ENCODE results near the gene RBBP5.
A peak's percentile ranks its signal among the peaks of the same experiment; 100 is the strongest.

RBBP5 gene

DNA sequence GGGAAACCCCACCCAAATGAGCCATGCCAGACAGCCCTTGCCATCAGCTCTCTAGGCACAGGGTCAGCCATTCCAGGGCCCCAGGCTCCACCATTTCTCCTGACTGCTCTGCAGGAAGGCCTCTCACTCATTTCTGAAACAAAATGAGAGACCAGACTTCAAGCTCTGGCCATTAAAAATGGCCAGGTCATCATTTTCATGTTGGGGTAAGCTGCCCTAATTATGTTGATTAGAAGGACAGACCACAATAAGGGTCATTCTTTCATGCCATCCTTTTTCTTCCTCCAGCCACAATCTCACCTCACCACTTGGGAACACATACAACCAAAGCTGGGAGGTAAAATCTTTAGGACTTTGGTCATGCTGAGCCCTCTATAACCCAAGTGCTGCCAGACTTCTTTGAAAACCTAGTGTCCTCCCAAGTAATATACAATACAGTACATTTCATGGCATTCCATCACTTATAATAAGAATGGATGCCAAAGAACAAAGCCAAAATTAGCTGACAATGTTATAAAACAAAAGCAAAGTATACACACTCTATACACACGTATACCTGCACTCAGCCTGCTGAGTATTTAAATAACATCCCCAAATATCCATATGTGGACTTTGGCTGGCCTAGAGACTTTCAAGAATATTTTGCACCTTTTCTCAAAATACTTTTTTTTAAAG lies 22.4 kb upstream of the RBBP5 start:
- H3K4me3 ChIP-seq (ENCODE audit: low read depth, low read length) = no peak overlapping the region
- TF ChIP-seq, protein P1, sequence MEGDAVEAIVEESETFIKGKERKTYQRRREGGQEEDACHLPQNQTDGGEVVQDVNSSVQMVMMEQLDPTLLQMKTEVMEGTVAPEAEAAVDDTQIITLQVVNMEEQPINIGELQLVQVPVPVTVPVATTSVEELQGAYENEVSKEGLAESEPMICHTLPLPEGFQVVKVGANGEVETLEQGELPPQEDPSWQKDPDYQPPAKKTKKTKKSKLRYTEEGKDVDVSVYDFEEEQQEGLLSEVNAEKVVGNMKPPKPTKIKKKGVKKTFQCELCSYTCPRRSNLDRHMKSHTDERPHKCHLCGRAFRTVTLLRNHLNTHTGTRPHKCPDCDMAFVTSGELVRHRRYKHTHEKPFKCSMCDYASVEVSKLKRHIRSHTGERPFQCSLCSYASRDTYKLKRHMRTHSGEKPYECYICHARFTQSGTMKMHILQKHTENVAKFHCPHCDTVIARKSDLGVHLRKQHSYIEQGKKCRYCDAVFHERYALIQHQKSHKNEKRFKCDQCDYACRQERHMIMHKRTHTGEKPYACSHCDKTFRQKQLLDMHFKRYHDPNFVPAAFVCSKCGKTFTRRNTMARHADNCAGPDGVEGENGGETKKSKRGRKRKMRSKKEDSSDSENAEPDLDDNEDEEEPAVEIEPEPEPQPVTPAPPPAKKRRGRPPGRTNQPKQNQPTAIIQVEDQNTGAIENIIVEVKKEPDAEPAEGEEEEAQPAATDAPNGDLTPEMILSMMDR (IDR thresholded peaks at IDR 0.05; ENCODE audit: insufficient read depth, low read depth, low read length, missing control alignments) = no peak
- DNase-seq (ENCODE audit: low read depth) = no peak

DNA sequence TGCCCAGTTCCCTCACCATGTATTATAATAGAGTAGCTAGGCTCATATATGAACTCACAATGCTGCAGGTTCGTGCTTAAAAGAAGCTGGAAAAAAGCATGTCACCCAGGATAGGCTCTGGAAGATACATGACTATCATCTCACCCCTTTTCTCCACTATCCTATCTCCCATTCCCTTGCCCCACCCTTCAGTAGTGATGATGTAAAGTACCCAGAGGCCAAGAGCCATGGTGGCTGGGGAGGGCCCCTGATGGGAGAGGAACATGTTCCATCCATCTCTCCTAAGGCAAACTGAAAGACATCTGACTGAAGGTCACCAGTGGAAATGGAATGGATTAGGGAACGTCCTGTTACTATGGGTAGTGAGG lies 20.3 kb upstream of the RBBP5 start:
- TF ChIP-seq, protein P1 (IDR thresholded peaks at IDR 0.05; ENCODE audit: insufficient read depth, low read depth, low read length, missing control alignments) = no peak
- no peak overlapping the region for H3K4me3 ChIP-seq (ENCODE audit: low read depth, low read length)
- no peak for DNase-seq (ENCODE audit: low read depth)

DNA sequence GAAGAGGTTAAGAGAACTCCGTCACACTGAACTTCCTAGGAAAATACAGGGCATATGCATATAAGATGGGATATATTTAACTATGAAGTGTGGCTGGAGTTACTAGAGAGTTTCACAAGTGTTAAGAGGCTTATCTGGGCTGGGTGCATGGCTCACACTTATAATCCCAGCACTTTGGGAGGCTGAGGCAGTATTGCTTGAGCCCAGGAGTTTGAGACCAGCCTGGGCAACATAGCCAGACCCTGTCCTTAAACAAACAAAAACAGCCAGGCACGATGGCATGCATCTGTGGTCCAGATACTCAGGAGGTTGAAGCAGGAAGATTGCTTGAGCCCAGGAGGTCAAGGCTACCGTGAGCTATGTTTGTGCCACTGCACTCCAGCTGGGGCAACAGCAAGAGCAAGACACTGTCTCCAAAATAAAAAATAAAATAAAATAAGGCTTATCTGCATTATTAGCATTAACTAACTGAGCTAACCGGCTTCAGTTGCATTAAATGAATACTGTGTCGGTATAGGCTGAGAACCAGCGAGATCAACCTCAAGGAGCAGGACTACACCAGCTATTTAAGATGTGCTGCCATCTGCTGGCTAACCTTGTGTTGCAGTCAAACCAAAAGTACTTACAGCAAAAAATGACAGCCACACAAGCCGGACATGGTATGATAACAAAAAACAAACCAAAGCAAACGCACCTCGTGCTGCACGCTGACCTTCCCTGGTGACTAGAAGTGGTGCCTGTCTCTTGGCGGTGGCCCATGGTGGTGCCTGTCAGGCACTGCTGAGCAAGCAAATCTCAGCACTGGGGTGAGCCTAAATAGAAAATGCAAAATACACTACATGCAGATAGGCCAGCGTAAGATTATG lies 19.7 kb upstream of the RBBP5 start:
- H3K4me3 ChIP-seq (ENCODE audit: low read depth, low read length) = no peak overlapping the region
- DNase-seq (ENCODE audit: low read depth) = peak; percentile 89
- TF ChIP-seq, protein P1 (IDR thresholded peaks at IDR 0.05; ENCODE audit: insufficient read depth, low read depth, low read length, missing control alignments) = peak; percentile 74

DNA sequence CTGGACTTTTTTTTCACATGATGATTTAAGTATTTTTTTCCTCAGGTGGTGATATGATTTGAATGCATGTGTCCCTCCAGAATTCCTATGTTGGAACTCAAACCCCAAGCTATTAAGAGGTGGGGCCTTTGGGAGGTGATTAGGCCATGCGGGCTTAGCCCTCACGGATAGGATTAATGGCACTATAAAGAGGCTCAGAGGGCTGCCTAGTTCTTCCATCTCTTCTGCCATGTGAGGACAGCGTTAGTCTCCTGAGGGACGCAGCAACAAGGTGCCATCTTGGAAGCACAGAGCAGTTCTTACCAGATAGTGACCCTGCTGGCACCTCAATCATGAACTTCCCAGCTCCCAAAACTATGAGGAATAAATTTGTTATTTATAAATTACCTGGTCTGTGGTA lies 18.3 kb upstream of the RBBP5 start:
- DNase-seq (ENCODE audit: low read depth) = no peak
- TF ChIP-seq, protein P1 (IDR thresholded peaks at IDR 0.05; ENCODE audit: insufficient read depth, low read depth, low read length, missing control alignments) = no peak
- no peak overlapping the region for H3K4me3 ChIP-seq (ENCODE audit: low read depth, low read length)

DNA sequence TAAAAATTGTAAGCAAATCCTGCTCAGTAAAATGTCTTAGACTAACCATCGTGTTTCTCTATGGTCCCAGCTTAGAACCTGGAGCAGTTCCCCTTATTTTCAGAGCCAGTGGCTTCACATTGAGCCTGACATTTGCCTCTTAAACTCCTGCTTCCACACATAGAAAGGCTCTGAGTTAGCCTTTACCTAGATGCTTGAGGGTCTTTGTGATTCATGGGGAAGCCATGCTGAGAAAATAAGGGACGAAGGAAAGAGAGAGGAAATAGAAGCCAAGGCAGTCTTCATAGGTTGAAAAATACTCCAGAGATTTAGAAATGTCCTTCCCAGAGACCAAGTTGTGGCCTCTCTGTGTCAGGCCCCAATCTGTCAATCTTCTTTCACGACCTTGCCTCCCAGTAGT lies 16.1 kb upstream of the RBBP5 start:
- no peak overlapping the region for H3K4me3 ChIP-seq (ENCODE audit: low read depth, low read length)
- TF ChIP-seq, protein P1 (IDR thresholded peaks at IDR 0.05; ENCODE audit: insufficient read depth, low read depth, low read length, missing control alignments) = no peak
- no peak for DNase-seq (ENCODE audit: low read depth)

DNA sequence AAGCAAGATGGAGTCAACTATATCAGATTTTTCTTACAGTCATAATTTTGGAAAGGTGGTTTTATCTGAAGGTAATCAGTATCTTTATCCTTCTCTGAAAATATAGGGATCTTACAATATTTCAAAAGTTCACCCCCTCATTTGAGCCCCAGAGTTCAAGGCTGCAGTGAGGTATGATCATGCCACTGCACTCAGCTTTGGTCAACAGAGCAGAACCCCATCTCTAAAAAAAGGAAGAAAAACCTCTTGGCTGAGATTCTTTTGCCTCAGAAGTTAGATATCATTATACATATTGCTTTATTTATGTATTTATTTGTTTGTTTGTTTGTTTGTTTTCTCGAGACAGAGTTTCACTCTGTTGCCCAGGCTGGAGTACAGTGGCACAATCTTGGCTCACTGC lies 11.5 kb upstream of the RBBP5 start:
- no peak overlapping the region for H3K4me3 ChIP-seq (ENCODE audit: low read depth, low read length)
- TF ChIP-seq, protein P1 (IDR thresholded peaks at IDR 0.05; ENCODE audit: insufficient read depth, low read depth, low read length, missing control alignments) = no peak
- no peak for DNase-seq (ENCODE audit: low read depth)

Data from GM12865 (cell line).